IPS-18a (cell line): ENCODE data around the gene GLOD5.

ENCODE experiments used
- H3K27ac ChIP-seq: one replicate; pipeline ENCODE4 v1.5.1; 2013; ENCODE audit warnings: low read length
- H3K27me3 ChIP-seq: one replicate; pipeline ENCODE4 v1.6.1; 2013; ENCODE audit warnings: mild to moderate bottlenecking, low read length; ENCODE audit not compliant: control insufficient read depth, insufficient read depth
- H3K36me3 ChIP-seq: one replicate; pipeline ENCODE4 v1.6.1; 2013; ENCODE audit warnings: low read depth, low read length; ENCODE audit not compliant: control insufficient read depth
- H3K4me1 ChIP-seq: one replicate; pipeline ENCODE4 v1.6.1; 2013; ENCODE audit warnings: low read depth, low read length; ENCODE audit not compliant: control insufficient read depth
- H3K4me3 ChIP-seq: one replicate; pipeline ENCODE4 v1.5.1; 2013; ENCODE audit warnings: low read length
- H3K9ac ChIP-seq: one replicate; pipeline ENCODE4 v1.6.1; 2013; ENCODE audit warnings: mild to moderate bottlenecking, low read length, moderate library complexity
- H3K9me3 ChIP-seq: one replicate; pipeline ENCODE4 v1.6.1; 2013; ENCODE audit warnings: low read depth, low read length; ENCODE audit not compliant: control insufficient read depth

The GLOD5 gene

DNA sequence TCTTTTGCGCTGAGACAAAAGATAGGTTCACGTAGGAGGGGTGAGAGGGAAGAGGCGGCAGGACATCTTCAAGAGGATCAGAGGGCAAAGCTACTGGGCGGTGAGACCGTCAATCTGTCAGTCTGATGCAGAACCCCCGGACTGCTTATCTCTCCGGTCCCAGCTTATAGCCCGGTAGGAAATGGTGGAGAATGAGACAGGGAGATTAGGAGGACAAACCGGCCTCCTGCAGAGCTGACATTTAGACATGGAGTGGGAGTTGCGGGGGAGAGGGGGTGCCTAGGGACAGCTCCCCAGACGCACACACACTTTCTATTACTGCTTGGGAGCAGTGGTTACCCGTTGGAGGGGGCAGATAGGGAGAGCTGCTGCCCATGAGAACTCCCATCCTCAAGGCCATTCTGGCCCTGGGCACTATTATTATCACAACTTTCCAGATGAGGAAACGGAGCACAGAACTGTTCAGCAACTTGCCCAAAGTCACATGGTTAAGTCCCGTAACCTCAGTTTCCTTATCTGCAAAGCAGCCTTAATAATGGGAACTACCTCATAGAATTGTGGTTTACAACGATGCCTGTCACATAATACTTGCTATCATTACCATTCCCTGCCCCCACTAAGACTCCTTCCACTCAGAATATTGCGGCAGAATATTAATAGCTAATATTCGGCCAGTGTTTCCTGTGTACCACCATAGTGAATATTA, 39.2 kb downstream of the GLOD5 start:
- Histone ChIP-seq H3K9me3 (peaks cover 11% of the 10 kb centered on the region), H3K27ac (peak overlapping the region; percentile 67), H3K4me1 (no peaks in the 10 kb centered on the region), H3K27me3 (no peaks in the 10 kb centered on the region), H3K9ac (peak overlapping the region; percentile 89), H3K36me3 (peaks cover 2% of the 10 kb centered on the region), H3K4me3 (peak overlapping the region; percentile 82)

DNA sequence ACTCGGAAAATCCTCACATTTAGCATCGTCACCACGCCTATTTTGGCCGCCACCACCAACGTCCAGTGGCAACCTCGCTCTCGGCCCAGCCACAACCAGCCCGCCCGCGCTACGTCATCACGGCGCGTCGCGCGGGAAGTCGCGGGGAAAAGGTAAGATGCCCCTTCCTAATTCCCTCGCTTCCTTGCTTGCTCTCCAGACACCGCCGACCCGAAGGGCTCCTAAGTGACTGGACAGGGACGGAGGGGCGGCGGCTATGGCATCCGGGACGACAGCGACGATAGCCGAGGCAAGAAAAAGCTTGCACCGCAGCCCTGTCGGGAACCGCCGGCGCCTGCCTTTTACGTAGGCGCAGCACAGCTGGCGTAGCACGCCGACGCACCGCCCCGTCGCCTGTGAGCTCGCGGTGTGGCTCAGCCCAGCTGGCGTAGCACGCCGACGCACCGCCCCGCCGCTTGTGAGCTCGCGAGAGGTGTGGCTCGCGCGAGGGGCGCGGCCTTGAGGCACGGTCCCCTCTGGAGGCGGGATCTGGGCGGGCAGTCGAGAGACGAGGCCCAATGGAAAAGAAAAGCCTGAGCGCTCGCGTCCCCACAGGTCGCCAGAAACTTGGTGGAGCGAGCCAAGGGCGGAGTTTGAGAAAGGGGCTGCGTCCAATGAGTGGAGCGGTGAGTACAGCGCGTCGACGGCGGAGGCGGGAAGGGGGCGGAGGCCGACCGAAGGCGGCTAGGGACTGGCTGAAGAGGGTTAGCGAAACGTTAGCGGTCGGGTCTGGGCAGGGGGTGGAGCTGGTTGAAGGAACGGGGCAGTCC, 39.9 kb downstream of the GLOD5 start, which contains the start of gene HDAC6:
Gene HDAC6, plus strand, starts transcription at position 788 of the 809 bp plus-strand sequence. CDS start 626 bp downstream, outside the sequence.
- H3K36me3 ChIP-seq = peaks cover 4% of the 10 kb centered on the region
- peak within 1 kb of the TSS; percentile 89 for H3K9ac ChIP-seq
- no peaks in the 10 kb centered on the region for H3K27me3 ChIP-seq

DNA sequence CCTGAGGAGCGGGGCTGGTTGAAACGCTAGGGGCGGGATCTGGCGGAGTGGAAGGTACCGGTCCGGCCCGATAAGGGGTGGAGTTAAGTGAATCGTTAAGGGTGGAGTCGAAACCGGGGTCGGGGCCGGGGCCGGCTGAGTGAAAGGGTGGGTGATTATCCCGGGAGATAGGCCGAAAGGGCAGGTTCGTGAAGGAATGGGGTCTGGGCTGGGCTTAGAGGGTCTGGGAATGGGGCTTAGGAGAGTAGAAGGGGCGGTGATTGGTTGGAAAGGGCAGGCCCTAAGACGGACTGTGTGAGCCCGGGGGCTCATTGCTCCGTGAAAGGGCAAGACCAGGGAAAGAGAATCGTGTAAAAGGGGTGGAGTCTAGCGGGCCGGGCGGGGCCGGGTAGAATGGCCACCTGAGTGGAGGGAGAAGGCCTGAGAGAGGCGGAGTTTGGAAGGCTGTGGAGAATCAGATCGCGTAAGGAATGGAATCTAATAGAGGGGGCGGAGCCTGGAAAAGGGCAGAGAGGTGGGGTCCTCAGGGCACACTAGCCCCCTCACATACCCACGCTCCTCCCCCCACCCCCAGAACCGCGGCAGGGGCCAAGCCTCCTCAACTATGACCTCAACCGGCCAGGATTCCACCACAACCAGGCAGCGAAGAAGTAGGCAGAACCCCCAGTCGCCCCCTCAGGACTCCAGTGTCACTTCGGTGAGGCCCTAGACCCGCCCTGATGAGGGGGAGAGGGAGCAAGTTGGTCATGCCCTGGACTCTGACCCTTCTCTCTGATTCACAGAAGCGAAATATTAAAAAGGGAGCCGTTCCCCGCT, 40.8 kb downstream of the GLOD5 start:
- Histone ChIP-seq H3K4me1 (no peaks in the 10 kb centered on the region), H3K27ac (peak overlapping the region; percentile 35), H3K9ac (peak overlapping the region; percentile 81), H3K27me3 (no peaks in the 10 kb centered on the region), H3K4me3 (peak overlapping the region; percentile 73), H3K36me3 (peaks cover 4% of the 10 kb centered on the region), H3K9me3 (peaks cover 13% of the 10 kb centered on the region)

More for the DNA sequence above, 39.9 kb downstream of the GLOD5 start, which contains the start of gene HDAC6:
- peak within 1 kb of the TSS; percentile 67 for H3K27ac ChIP-seq
- no peaks in the 10 kb centered on the region for H3K4me1 ChIP-seq
- H3K9me3 ChIP-seq = peaks cover 13% of the 10 kb centered on the region
- peak within 1 kb of the TSS; percentile 82 for H3K4me3 ChIP-seq

DNA sequence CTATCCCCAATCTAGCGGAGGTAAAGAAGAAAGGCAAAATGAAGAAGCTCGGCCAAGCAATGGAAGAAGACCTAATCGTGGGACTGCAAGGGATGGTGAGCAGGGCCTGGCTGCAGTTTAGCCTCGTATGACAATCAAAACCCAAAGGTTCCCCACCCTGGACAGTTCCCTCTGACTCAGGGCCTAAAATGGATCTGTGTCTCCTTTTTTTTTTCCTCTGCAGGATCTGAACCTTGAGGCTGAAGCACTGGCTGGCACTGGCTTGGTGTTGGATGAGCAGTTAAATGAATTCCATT, 41.3 kb downstream of the GLOD5 start:
- H3K9me3 ChIP-seq = peaks cover 13% of the 10 kb centered on the region
- H3K27ac ChIP-seq = no peak overlapping the region
- H3K36me3 ChIP-seq = peaks cover 4% of the 10 kb centered on the region
- H3K9ac ChIP-seq = peak overlapping the region; percentile 51
- H3K4me3 ChIP-seq = peak overlapping the region; percentile 73
- H3K4me1 ChIP-seq = no peaks in the 10 kb centered on the region
- no peaks in the 10 kb centered on the region for H3K27me3 ChIP-seq

DNA sequence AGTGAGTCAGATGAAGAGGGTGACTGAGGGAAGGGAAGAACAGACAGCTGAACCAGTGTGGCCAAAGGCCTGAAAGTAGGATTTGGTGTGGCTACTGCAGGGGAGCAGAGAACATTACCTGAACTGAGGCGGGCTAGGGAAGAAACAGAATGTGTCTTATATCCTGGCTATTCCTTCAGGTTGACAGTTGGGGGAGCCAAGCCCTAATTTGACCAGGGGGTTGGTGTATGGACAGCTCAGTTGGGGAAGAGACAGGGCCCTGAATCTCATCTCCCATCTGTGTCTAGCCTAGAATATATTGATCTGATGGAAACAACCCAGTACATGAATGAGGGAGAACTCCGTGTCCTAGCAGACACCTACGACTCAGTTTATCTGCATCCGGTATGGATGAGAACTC, 44.5 kb downstream of the GLOD5 start:
- H3K27ac ChIP-seq = no peak overlapping the region
- no peaks in the 10 kb centered on the region for H3K27me3 ChIP-seq
- H3K9me3 ChIP-seq = peaks cover 10% of the 10 kb centered on the region
- no peaks in the 10 kb centered on the region for H3K4me1 ChIP-seq
- H3K4me3 ChIP-seq = no peak overlapping the region
- H3K9ac ChIP-seq = no peak overlapping the region
- H3K36me3 ChIP-seq = peaks cover 4% of the 10 kb centered on the region

DNA sequence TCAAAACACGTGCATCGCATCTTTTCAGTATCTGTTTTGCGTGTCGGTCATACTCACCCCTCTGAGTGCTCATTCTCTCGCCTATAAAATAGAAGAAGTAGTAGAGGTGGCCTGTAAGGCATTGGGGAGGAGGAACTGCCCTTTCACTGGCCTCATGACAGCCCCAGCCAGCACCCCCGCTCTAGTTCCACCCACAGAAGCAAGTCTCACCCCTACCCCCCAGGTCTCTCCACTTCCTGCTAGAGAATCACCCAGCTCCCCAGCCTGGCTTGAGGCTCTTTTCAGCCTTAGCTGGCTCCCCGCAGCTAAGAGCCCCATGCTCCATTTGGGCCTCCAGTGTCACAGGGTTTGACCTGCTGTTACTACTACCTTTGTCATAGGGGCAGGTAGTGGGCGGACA, 52.1 kb downstream of the GLOD5 start:
- Histone ChIP-seq H3K27me3 (no peaks in the 10 kb centered on the region), H3K27ac (no peak overlapping the region), H3K36me3 (peaks cover 6% of the 10 kb centered on the region), H3K4me1 (no peaks in the 10 kb centered on the region), H3K9me3 (peaks cover 10% of the 10 kb centered on the region), H3K4me3 (no peak overlapping the region), H3K9ac (no peak overlapping the region)

DNA sequence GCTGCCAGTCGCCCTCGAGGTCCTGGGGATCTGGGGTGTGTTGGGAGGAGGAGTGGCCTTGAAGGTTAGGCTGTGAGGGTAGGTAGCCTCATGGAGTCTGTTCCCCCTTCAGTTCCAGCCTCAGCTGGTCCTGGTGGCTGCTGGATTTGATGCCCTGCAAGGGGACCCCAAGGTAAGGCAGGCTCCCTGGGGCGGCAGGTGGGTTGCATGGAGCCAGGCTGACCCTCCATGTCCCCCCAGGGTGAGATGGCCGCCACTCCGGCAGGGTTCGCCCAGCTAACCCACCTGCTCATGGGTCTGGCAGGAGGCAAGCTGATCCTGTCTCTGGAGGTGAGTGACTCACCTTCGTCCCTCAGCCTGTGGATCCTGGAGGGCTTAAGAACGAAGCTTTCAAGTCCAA, 53.2 kb downstream of the GLOD5 start:
- no peak overlapping the region for H3K9ac ChIP-seq
- no peak overlapping the region for H3K27ac ChIP-seq
- H3K27me3 ChIP-seq = no peaks in the 10 kb centered on the region
- peaks cover 10% of the 10 kb centered on the region for H3K9me3 ChIP-seq
- H3K4me3 ChIP-seq = no peak overlapping the region
- peaks cover 6% of the 10 kb centered on the region for H3K36me3 ChIP-seq
- H3K4me1 ChIP-seq = no peaks in the 10 kb centered on the region

DNA sequence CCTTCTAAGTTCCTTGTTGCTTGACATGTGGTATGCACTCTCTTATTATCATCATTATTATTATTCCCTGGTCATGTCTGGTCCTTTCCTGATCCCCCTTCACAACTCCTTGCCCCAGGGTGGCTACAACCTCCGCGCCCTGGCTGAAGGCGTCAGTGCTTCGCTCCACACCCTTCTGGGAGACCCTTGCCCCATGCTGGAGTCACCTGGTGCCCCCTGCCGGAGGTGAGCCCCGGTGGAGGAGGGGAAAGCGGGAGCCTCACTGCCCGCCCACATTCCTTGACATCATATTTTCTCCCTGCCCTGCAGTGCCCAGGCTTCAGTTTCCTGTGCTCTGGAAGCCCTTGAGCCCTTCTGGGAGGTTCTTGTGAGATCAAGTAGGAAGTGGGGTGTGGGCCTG, 53.7 kb downstream of the GLOD5 start:
- Histone ChIP-seq H3K4me3 (no peak overlapping the region), H3K4me1 (no peaks in the 10 kb centered on the region), H3K9me3 (peaks cover 10% of the 10 kb centered on the region), H3K27ac (no peak overlapping the region), H3K9ac (no peak overlapping the region), H3K36me3 (peaks cover 6% of the 10 kb centered on the region), H3K27me3 (no peaks in the 10 kb centered on the region)

DNA sequence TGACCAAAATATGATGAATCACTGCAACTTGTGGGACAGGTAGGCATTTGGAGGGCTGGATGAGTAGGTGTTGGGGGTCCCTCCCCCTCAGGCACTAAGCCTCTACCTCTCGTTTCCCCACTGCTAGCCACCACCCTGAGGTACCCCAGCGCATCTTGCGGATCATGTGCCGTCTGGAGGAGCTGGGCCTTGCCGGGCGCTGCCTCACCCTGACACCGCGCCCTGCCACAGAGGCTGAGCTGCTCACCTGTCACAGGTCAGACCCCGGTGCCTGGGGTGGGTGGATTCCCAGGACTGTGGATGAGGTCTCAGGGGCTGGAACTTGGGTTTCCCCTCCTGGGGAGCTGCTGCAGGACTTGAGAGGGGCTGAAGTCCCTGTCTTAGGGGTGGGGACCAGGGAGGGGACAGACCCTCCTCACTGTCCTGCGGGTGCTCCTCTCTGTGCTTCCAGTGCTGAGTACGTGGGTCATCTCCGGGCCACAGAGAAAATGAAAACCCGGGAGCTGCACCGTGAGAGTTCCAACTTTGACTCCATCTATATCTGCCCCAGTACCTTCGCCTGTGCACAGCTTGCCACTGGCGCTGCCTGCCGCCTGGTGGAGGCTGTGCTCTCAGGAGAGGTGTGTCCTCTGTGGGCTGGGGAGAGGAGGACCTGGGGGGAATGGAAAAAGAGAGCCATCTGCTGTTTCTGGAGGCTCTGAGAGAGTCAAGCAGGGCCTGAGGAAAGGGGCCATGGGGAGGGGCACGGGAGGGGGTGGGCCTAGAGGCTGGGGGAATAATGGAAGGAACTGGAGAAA, 54.7 kb downstream of the GLOD5 start:
- Histone ChIP-seq H3K4me3 (no peak overlapping the region), H3K27me3 (no peaks in the 10 kb centered on the region), H3K27ac (no peak overlapping the region), H3K9me3 (peaks cover 10% of the 10 kb centered on the region), H3K9ac (no peak overlapping the region), H3K36me3 (peaks cover 6% of the 10 kb centered on the region), H3K4me1 (no peaks in the 10 kb centered on the region)

DNA sequence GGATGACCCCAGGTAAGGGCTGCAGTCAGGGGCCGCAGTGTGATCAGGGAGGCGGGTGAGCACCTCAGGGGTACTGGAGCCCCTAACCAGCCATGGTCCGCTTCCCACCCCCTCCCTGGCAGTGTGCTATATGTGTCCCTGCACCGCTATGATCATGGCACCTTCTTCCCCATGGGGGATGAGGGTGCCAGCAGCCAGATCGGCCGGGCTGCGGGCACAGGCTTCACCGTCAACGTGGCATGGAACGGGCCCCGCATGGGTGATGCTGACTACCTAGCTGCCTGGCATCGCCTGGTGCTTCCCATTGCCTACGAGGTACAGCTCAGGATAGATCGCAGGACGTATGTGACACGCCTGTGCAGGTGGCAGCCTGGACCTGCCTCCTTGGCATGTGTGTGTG, 56.6 kb downstream of the GLOD5 start:
- H3K27ac ChIP-seq = no peak overlapping the region
- H3K9me3 ChIP-seq = peaks cover 10% of the 10 kb centered on the region
- no peaks in the 10 kb centered on the region for H3K27me3 ChIP-seq
- no peak overlapping the region for H3K4me3 ChIP-seq
- H3K4me1 ChIP-seq = no peaks in the 10 kb centered on the region
- H3K36me3 ChIP-seq = peaks cover 10% of the 10 kb centered on the region
- H3K9ac ChIP-seq = no peak overlapping the region

DNA sequence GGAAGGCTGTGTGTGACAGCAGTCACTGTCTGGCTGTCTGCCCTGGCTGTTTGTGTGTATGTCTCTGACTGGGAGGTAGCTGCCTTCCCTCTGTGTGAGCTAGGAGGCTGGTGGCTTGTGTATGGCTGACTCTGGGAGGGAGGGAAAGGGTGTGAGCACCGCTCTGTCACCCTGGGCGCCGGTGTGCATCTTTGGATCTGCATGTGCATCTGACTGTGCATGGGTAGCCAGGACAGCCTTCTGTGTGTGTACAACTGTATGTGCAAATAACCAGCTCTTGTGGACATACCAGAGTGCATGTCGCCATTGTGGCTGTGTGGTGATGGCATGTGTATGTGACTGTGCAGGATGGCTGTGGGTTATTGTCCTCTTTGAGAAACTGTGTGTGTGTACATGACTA, 57.3 kb downstream of the GLOD5 start:
- H3K9me3 ChIP-seq = peaks cover 3% of the 10 kb centered on the region
- H3K9ac ChIP-seq = no peak overlapping the region
- no peaks in the 10 kb centered on the region for H3K4me1 ChIP-seq
- H3K27me3 ChIP-seq = no peaks in the 10 kb centered on the region
- H3K27ac ChIP-seq = no peak overlapping the region
- no peak overlapping the region for H3K4me3 ChIP-seq
- H3K36me3 ChIP-seq = peaks cover 10% of the 10 kb centered on the region
